ENCODE measurements around the gene ZNRF4.

- TF ChIP-seq, protein P1, sequence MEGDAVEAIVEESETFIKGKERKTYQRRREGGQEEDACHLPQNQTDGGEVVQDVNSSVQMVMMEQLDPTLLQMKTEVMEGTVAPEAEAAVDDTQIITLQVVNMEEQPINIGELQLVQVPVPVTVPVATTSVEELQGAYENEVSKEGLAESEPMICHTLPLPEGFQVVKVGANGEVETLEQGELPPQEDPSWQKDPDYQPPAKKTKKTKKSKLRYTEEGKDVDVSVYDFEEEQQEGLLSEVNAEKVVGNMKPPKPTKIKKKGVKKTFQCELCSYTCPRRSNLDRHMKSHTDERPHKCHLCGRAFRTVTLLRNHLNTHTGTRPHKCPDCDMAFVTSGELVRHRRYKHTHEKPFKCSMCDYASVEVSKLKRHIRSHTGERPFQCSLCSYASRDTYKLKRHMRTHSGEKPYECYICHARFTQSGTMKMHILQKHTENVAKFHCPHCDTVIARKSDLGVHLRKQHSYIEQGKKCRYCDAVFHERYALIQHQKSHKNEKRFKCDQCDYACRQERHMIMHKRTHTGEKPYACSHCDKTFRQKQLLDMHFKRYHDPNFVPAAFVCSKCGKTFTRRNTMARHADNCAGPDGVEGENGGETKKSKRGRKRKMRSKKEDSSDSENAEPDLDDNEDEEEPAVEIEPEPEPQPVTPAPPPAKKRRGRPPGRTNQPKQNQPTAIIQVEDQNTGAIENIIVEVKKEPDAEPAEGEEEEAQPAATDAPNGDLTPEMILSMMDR (IDR thresholded peaks at IDR 0.05) = no peak
- no peak for TF ChIP-seq POLR2A (IDR thresholded peaks at IDR 0.05)
These were observed 15.1 kb downstream of the ZNRF4 start for GRCh38 chr19:5470264-5470671.
